ENCODE results near the gene DPP10.

DPP10 gene

GRCh38 chr2:114598329-114598728 lies 155.9 kb downstream of the DPP10 start:
- H3K27me3 ChIP-seq (ENCODE audit: insufficient read depth, low read length, poor library complexity, severe bottlenecking): no peaks in the 10 kb centered on the region
- H3K4me3 ChIP-seq (ENCODE audit: low read length, poor library complexity, severe bottlenecking): no peak overlapping the region
- no peaks in the 10 kb centered on the region for H3K9me2 ChIP-seq (replicated peaks; ENCODE audit: low read depth, low read length)
- TF ChIP-seq EZH2phosphoT487 (IDR thresholded peaks at IDR 0.05; ENCODE audit: borderline replicate concordance): no peak
- TF ChIP-seq CTCF (conservative IDR thresholded peaks at IDR 0.05; ENCODE audit: low read length): no peak
- H4K20me1 ChIP-seq (ENCODE audit: insufficient read depth, low read length, poor library complexity, severe bottlenecking): no peaks in the 10 kb centered on the region
- no peak overlapping the region for H3K4me2 ChIP-seq (ENCODE audit: low read depth, low read length, poor library complexity, severe bottlenecking)
- H3K79me2 ChIP-seq (ENCODE audit: insufficient read depth, low read length): no peaks in the 10 kb centered on the region
- no peaks in the 10 kb centered on the region for H3F3A ChIP-seq (ENCODE audit: low read depth)
- no peaks in the 10 kb centered on the region for H3K9me3 ChIP-seq (ENCODE audit: insufficient read depth, low read depth, low read length)
- no peak overlapping the region for H2AFZ ChIP-seq (ENCODE audit: low read length)
- no peaks in the 10 kb centered on the region for H3K4me1 ChIP-seq (ENCODE audit: insufficient read depth, low read length, poor library complexity, severe bottlenecking)
- H3K9ac ChIP-seq (ENCODE audit: low read depth, low read length, poor library complexity, severe bottlenecking): no peak overlapping the region
- H3K36me3 ChIP-seq (ENCODE audit: insufficient read depth, low read length): no peaks in the 10 kb centered on the region

GRCh38 chr2:114609203-114609602 lies 166.8 kb downstream of the DPP10 start:
- Histone ChIP-seq H3K9me3 (ENCODE audit: insufficient read depth, low read depth, low read length) (no peaks in the 10 kb centered on the region), H3K79me2 (ENCODE audit: insufficient read depth, low read length) (no peaks in the 10 kb centered on the region), H3K4me2 (ENCODE audit: low read depth, low read length, poor library complexity, severe bottlenecking) (no peak overlapping the region), H3K4me1 (ENCODE audit: insufficient read depth, low read length, poor library complexity, severe bottlenecking) (no peaks in the 10 kb centered on the region), H3K4me3 (ENCODE audit: low read length, poor library complexity, severe bottlenecking) (no peak overlapping the region), H3F3A (ENCODE audit: low read depth) (no peaks in the 10 kb centered on the region), H3K9ac (ENCODE audit: low read depth, low read length, poor library complexity, severe bottlenecking) (no peak overlapping the region), H3K36me3 (ENCODE audit: insufficient read depth, low read length) (no peaks in the 10 kb centered on the region), H2AFZ (ENCODE audit: low read length) (no peak overlapping the region), H4K20me1 (ENCODE audit: insufficient read depth, low read length, poor library complexity, severe bottlenecking) (no peaks in the 10 kb centered on the region), H3K9me2 (replicated peaks; ENCODE audit: low read depth, low read length) (no peaks in the 10 kb centered on the region), H3K27me3 (ENCODE audit: insufficient read depth, low read length, poor library complexity, severe bottlenecking) (no peaks in the 10 kb centered on the region)
- TF ChIP-seq EZH2phosphoT487 (IDR thresholded peaks at IDR 0.05; ENCODE audit: borderline replicate concordance) (no peak), CTCF (conservative IDR thresholded peaks at IDR 0.05; ENCODE audit: low read length) (no peak)

GRCh38 chr2:114609801-114610200 lies 167.4 kb downstream of the DPP10 start:
- H3K9me2 ChIP-seq (replicated peaks; ENCODE audit: low read depth, low read length): no peaks in the 10 kb centered on the region
- H3K79me2 ChIP-seq (ENCODE audit: insufficient read depth, low read length): no peaks in the 10 kb centered on the region
- no peak overlapping the region for H3K4me2 ChIP-seq (ENCODE audit: low read depth, low read length, poor library complexity, severe bottlenecking)
- H4K20me1 ChIP-seq (ENCODE audit: insufficient read depth, low read length, poor library complexity, severe bottlenecking): no peaks in the 10 kb centered on the region
- no peak overlapping the region for H3K9ac ChIP-seq (ENCODE audit: low read depth, low read length, poor library complexity, severe bottlenecking)
- no peaks in the 10 kb centered on the region for H3K36me3 ChIP-seq (ENCODE audit: insufficient read depth, low read length)
- no peaks in the 10 kb centered on the region for H3K4me1 ChIP-seq (ENCODE audit: insufficient read depth, low read length, poor library complexity, severe bottlenecking)
- TF ChIP-seq EZH2phosphoT487 (IDR thresholded peaks at IDR 0.05; ENCODE audit: borderline replicate concordance): no peak
- no peak for TF ChIP-seq CTCF (conservative IDR thresholded peaks at IDR 0.05; ENCODE audit: low read length)
- no peaks in the 10 kb centered on the region for H3F3A ChIP-seq (ENCODE audit: low read depth)
- H3K27me3 ChIP-seq (ENCODE audit: insufficient read depth, low read length, poor library complexity, severe bottlenecking): no peaks in the 10 kb centered on the region
- H3K4me3 ChIP-seq (ENCODE audit: low read length, poor library complexity, severe bottlenecking): no peak overlapping the region
- no peaks in the 10 kb centered on the region for H3K9me3 ChIP-seq (ENCODE audit: insufficient read depth, low read depth, low read length)
- H2AFZ ChIP-seq (ENCODE audit: low read length): no peak overlapping the region
